ENCODE results near the gene KLHL1.

The KLHL1 gene

GRCh38 chr13:69676286-69676685 lies 432.0 kb downstream of the KLHL1 start:
- no peak for DNase-seq

- DNase-seq, result no peak
Measured at GRCh38 chr13:69660155-69660554, 448.1 kb downstream of the KLHL1 start.

DNA sequence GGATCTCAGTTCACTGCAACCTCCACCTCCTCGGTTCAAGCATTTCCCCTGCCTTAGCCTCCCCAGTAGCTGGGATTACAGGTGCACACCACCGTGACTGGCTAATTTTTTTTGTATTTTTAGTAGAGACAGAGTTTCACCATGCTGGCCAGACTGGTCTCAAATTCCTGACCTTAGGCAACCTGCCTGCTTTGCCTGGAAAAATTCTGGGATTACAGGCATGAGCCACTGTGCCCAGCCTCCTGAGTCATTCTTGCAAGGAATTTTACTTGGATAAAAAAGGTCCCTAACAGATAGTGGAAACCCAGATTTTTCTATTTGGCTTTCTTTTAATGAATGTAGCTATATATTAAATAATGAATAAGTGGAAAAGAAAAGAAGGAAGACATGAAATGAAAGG lies 450.6 kb downstream of the KLHL1 start:
- no peak for DNase-seq

DNA sequence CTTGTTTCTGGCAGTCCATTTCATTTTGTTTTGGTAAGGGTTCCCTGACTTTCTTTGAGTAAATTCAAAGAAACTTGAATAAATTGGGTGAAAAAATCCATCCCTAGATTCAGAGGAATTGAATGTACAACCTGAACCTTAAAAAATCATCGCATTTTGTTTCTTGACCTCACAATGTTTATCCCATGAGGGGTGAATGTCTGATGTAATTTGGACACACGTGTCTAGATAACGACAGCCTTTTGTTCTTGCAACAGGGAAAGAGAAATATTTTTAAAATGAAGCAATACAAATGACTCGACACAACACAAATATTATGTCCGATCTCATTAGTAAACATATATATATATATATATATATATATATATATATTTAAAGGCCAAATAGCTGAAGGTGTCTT lies 453.9 kb downstream of the KLHL1 start:
- no peak for DNase-seq
